C1 segment of cervical spinal cord (tissue), 14 donors: ENCODE results near the gene KRI1.
"Not testable (repeated sequence)": the region's sequence is repeated elsewhere in the genome, so short reads cannot be mapped to it uniquely, and the experiment has no call there.

Experiments
- DNase-seq, 14 donors: peaks; one replicate each; lab custom pipeline; 2025; lab: John Stamatoyannopoulos, UW

The KRI1 gene

DNA sequence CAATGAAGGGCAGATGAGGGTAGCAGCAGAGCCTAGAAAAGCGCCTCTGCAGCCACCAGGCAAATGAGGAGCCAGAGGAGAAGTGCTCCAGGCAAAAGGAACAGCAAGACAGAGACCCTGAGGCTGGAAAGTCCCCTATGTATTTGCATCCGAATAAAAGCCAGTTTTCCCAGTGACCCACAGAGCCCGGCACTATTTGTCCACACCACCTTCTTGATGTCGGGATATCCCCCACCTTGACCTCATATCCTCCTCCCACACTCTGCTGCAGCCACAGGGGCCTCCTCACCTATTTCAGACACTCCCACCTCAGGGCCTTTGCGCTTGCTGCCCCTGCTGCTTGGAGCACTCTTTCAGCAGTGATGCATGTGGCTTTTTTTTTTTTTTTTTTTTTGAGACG lies 15.5 kb downstream of the KRI1 start:
- no peak for DNase-seq

DNA sequence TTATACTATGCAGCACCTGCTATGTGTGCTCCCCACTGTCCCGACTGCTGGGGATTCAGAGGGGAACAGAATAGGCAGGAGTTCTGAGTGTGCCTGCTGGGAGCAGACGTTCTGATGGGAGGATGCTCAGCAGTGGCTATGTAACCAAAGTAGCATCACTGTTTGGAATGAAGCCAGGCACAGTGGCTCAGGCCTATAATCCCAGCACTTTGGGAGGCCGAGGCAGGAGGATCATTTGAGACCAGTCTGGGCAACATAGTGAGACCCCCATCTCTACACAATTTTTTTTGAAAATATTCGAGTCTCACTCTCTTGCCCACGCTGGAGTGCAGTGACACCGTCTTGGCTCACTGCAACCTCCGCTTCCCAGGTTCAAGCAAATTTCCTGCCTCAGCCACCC lies 16.1 kb downstream of the KRI1 start:
- DNase-seq: no peak

DNA sequence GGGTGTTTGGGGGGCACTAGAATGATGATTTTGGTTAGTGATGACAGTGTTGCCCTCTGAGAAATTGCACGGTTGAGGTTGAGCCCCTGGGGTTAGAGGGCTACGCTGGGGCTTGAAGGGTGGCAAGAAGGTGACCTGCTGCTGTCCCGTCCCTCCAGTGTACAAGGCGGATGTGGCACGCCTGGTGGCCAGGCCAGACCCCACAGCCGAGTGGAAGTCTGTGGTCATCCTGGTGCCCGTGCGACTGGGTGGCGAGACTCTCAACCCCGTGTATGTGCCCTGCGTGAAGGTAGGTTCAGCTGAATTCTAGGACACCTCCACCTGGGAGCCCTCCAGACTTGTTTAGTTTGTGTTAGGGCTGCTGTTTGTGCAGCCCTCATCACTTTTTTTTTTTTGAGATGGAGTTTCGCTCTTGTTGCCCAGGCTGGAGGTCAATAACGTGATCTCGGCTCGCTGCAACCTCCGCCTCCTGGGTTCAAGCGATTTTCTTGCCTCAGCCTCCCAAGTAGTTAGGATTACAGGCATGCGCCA lies 17.0 kb downstream of the KRI1 start:
- DNase-seq: no peak

GRCh38 chr19:10546817-10547216 lies 19.0 kb downstream of the KRI1 start:
- no peak for DNase-seq

DNA sequence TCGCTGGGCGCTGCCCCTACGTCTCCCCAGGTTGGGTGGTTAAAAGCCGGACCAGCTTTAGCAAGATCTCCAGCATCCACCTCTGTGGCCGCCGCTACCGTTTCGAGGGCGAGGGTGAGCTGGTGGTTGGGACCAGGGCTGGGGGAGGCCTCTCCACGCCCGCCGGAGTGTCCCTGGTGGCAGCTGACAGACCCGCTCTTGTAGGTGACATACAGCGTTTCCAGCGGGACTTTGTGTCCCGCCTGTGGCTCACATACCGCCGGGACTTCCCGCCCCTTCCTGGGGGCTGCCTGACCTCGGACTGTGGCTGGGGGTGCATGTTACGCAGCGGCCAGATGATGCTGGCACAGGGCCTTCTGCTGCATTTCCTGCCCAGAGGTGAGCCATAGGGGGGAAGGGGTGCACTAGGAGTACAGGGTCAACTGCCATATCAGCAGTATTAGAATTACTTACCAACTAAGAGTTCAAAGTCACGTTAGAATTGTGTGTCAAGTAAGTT lies 21.0 kb downstream of the KRI1 start:
- peak in 1 of 14 donors; percentile 17 for DNase-seq

DNA sequence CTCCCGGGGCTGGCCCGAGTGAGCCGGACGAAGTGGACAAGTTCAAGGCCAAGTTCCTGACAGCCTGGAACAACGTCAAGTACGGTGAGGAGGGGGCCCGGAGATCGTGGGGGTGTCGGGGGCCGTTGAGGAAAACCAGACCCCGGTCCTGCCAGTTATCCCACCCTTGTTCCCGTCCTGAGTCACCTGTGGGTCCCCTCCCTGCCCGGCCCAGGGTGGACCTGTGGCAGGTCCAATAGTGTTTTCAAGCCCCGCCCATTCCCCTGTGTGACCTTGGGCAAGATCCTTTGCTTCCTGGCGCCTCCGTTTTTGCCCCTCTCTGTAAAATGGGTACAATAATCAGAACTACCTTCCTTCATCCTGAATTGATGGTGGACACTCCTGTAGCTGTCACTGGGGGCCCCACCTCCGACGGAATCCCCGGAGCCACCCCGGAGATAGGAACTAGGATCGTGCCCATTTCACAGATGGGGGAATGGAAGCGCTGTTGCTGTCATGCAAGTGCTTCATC lies 21.5 kb downstream of the KRI1 start:
- DNase-seq: peak in 1 of 14 donors; percentile 46

GRCh38 chr19:10543420-10544241 lies 22.2 kb downstream of the KRI1 start, which contains the start of gene ATG4D:
ATG4D (plus strand) TSS chr19:10543904; CDS start chr19:10544091, 187 bp downstream.
- DNase-seq: peak in 13 of 14 donors; percentile 23 to 87 (median 67)

- no peak for DNase-seq
These were observed 22.8 kb downstream of the KRI1 start for GRCh38 chr19:10543059-10543419.

DNA sequence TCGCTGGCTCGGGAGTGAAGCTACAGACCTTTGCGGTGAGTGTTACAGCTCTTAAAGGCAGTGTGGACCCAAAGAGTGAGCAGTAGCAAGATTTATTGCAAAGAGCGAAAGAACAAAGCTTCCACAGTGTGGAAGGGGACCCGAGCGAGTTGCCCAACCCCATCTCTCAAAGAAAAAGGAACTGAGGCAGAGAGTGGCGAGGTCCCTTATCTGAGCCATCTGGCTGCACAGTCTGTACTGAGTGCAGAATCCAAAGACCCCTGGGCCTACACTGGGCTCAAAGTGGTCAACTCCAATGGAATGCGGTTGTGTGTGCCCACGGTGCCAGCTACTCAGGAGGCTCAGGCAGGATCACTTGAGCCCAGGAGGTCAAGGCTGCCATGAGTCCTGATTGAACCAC lies 26.8 kb downstream of the KRI1 start:
- not testable (repeated sequence) for DNase-seq

DNA sequence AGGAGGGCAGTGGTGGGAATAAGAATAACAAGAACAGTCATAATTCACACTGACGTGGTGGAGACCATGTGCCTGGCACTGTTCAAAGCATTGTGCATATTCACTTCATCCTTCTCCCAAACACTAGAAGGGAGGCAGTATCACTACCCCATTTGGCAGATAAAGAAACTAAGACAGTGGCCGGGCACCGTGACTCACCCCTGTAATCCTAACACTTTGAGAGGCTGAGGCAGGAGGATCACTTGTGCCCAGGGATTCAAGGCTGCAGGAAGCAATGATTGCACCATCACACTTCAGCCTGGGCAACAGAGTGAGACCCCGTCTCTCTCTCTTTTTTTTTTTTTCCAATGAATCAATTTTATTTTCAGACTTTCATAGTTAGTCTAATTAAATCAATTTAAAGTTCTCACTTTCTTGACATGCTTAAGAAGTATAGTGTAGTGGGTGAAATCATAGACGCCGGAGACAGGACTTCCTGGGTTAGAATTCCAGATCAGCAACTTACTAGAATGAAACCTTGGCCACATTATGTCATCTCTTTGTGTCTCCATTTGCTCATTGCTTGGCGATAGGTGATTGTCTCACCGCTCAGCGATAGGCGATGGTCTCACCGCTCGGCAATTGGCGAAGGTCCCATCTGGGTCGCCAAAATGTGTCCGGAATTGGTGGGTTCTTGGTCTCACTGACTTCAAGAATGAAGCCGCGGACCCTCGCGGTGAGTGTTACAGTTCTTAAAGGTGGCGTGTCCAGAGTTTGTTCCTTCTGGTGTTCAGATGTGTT lies 27.4 kb downstream of the KRI1 start:
- DNase-seq: no peak

- DNase-seq: no peak
These were observed 28.1 kb downstream of the KRI1 start for GRCh38 chr19:10537668-10538067.

DNA sequence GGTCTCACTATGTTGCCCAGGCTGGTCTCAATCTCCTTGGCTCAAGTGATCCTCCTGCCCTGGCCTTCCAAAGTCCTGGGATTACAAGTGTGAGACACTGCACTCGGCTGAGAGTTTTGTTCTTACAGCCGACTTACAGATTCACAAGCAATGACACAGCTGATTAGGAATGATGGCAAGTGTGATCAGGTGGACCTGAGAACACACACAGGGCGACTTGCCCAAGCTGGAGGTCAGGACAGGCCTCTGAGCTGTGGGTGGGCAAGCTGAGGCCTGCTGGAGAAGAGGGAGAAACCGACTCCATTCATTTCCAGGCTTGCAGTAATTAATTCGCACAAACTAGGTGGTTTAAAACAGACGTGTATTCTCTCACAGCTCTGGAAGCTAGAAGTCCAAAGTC lies 30.2 kb downstream of the KRI1 start:
- no peak for DNase-seq

DNA sequence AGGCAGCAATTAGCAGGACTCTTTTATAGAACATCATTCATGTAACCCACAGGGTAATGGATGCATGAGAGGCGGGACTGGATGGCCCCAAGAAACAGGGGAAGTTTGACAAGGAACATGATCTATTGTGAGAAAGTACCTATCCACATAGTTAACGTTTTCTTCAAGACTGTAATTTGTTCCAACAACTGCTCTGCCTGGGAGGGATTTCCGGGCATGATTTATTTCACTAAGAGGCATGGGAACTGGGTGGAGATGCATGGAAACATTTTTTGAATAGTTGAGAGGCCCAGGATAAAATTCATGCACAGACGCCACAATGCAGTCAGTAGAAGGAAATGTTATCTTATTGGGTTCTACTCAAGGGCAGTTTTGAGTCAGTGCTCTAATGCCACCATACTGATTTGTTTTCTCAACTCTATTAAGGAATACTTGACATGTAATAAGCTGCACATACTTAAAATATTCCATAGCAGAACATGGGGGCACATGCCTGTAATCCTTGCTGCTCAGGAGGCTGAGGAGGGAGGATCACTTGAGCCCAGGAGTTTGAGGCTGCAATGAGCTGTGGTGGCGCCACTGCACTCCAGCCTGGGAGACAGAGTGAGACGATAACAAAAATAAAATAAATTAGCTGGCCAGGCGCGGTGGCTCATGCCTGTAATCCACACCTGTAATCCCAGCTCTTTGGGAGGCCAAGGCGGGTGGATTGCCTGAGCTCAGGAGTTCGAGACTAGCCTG lies 32.0 kb downstream of the KRI1 start:
- no peak for DNase-seq

DNA sequence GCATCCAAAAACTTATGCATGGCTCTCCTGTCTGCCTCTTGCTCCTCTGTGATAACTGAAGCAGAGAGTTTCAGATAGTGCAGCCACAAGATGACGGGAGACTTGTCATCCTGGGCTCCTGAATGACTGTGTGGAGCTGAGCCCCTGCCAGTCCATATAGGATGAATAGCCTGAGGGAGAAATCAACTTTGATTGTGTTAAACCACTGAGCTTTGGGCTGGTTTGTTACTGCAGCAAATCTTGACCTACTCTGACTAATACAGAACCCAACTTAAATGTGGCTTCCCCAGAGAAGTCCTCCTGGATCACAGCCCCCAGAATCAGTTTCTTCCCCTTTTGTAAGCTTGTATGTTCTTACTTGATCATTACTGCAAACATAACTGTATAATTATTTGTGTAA lies 33.4 kb downstream of the KRI1 start:
- no peak for DNase-seq

DNA sequence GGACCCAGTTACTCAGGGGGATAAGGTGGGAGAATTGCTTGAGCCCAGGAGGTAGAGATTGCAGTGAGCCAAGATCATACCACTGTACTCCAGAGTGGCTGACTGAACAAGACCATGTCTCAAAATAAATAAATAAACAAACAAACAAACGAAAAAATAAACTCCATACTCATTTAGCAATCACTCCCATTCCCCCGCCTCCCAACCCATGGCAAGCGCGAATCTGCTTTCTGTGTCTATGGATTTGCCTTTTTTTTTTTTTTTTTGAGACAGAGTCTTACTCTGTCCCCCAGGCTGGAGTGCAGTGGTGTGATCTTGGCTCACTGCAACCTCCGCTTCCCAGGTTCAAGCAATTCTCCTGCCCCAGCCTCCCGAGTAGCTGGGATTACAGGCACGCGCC lies 38.9 kb downstream of the KRI1 start:
- DNase-seq: not testable (repeated sequence)

- no peak for DNase-seq
These were observed 40.2 kb downstream of the KRI1 start for GRCh38 chr19:10525636-10526035.

DNA sequence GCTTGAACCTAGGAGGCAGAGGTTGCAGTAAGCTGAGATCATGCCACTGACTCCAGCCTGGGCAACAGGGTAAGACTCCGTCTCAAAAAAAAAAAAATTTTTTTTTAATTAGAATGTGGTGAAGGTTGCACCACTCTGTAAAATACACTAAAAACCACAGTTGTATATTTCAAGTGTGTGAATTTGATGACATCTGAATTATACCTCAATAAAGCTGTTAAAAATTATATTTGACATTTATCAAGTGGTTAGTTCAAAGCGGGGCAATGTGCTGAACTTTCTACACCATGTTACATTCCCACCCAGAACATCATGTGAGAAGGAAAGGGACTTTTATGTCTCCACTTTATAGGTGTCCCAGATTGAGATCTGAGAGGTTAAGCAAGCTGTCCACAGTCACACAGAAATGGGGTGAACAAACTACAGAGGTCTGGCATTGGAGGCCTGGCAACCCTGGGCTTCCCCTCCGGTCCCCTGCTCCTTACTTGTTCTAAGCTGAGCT lies 42.6 kb downstream of the KRI1 start:
- DNase-seq: no peak

- no peak for DNase-seq
These were observed 44.2 kb downstream of the KRI1 start for GRCh38 chr19:10521461-10522171.

DNA sequence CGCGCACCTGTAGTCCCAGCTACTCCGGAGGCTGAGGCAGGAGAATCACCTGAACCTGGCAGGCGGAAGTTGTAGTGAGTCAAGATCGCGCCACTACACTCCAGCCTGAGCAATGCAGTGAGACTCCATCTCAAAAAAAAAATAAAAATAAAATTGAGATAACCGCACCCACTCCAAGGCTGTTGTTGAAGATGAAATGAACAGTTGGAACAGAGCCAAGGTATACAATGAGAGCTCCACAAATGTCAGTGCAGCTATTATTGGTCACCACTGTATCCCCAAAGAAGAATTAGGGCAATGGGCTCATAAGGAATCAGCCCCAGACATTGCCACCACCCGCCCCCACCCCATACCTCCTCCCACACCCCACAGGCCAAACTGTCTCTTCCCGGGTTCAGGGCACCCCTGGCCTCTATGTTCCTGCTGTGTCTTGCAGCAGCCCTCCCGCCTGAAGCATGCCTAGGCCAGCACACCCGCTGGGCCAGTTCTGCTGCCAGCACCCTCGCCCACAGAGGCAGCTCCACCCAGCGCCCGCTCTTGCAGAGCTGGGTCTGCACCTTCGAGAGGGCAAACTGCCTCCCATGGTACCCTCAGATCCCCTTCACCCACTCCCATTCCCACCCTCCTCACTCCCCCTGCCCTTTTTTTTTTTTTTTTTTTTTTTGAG lies 45.0 kb downstream of the KRI1 start:
- DNase-seq: no peak

- DNase-seq: no peak
These were observed 46.4 kb downstream of the KRI1 start for GRCh38 chr19:10519421-10519820.
